ENCODE measurements around the gene MIAT.
A peak's percentile ranks its signal among the peaks of the same experiment; 100 is the strongest.

MIAT gene

GRCh38 chr22:26656891-26657851 is at the start of gene MIAT:
MIAT (plus strand) TSS chr22:26657588.
- peak; percentile 34 for DNase-seq
- Histone ChIP-seq H3K27ac (no peak within 1 kb of the TSS), H3K9me3 (ENCODE audit: severe bottlenecking) (no peaks in the 10 kb centered on the region), H3K4me3 (ENCODE audit: low read depth, low read length) (peak within 1 kb of the TSS; percentile 35), H3K36me3 (no peaks in the 10 kb centered on the region), H3K27me3 (ENCODE audit: insufficient read depth, low read depth, severe bottlenecking) (peaks cover 15% of the 10 kb centered on the region)
- no peak for TF ChIP-seq CTCF (IDR thresholded peaks at IDR 0.05; ENCODE audit: low read depth, low read length)

- DNase-seq = no peak
- no peak for TF ChIP-seq CTCF (IDR thresholded peaks at IDR 0.05; ENCODE audit: low read depth, low read length)
- H3K27me3 ChIP-seq (ENCODE audit: insufficient read depth, low read depth, severe bottlenecking) = no peaks in the 10 kb centered on the region
- no peaks in the 10 kb centered on the region for H3K9me3 ChIP-seq (ENCODE audit: severe bottlenecking)
- H3K27ac ChIP-seq = no peak overlapping the region
- no peaks in the 10 kb centered on the region for H3K36me3 ChIP-seq
- H3K4me3 ChIP-seq (ENCODE audit: low read depth, low read length) = no peak overlapping the region
Observed at GRCh38 chr22:26608129-26608528, 49.3 kb upstream of the MIAT start.

- Histone ChIP-seq H3K27ac (no peak overlapping the region), H3K4me3 (ENCODE audit: low read depth, low read length) (no peak overlapping the region), H3K27me3 (ENCODE audit: insufficient read depth, low read depth, severe bottlenecking) (no peaks in the 10 kb centered on the region), H3K36me3 (no peaks in the 10 kb centered on the region), H3K9me3 (ENCODE audit: severe bottlenecking) (no peaks in the 10 kb centered on the region)
- no peak for DNase-seq
- no peak for TF ChIP-seq CTCF (IDR thresholded peaks at IDR 0.05; ENCODE audit: low read depth, low read length)
Observed at GRCh38 chr22:26609287-26609686, 48.1 kb upstream of the MIAT start.

DNA sequence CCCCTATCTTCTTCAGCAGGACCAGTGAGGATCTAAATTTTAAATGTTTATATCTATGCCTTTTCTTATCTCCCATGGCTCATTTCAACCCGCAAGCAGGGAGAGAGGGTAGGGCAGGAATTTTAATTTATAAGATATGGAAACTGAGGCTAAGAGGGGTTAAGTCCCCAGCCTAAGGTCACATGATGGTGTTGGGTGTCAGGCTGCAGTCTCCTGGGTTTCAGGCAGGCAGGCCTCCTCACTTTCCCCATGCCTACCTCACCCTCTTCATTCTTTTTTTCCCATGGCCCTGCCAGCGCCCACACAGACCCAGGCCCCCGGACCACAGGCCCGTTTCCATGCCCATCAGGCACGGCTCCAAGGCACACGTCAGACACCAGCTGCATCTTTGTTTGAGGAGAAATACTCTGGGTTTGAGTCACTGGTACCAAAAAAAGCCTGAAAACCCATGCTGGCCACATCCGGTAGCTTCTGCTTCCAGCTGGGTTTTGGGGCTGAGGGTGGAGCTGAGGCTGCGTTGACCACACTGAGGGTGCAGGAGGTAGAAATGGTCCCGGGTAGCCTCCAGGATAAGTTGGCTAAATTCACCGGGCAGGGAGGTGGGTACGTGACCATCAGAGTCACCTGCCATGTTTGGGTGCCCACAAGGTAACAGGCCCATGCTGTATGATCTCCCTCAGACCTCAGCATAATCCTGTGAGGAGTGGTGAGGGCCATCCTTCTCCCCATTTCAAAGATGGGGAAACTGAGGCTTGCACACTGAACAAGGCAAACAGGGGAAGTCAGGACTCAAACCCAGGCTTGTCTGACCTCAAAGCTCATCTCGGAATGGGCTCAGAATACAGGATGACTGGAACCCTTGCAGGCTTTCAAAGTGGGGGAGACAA is 47.1 kb upstream of the MIAT start:
- no peak for DNase-seq
- Histone ChIP-seq H3K27ac (no peak overlapping the region), H3K27me3 (ENCODE audit: insufficient read depth, low read depth, severe bottlenecking) (no peaks in the 10 kb centered on the region), H3K9me3 (ENCODE audit: severe bottlenecking) (no peaks in the 10 kb centered on the region), H3K4me3 (ENCODE audit: low read depth, low read length) (no peak overlapping the region), H3K36me3 (no peaks in the 10 kb centered on the region)
- no peak for TF ChIP-seq CTCF (IDR thresholded peaks at IDR 0.05; ENCODE audit: low read depth, low read length)

DNA sequence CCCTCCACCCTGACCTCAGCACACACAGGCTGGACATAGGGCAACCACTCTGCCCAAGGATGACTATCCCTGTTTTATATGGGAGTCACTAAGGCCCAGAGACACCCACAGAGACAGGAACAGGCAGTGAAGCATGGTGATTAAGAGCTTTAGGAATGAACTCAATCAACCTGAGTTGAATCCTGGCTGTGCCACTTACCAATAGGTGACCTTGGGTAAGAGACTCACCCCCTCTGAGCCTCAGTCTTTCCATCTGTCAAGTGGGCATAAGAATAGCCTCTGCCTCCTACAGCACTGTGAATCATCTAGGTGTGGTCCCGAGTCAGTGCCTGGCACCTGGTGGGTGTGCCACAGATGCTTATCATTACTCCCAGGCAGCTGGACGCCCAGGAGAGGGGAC is 46.4 kb upstream of the MIAT start:
- DNase-seq = no peak
- TF ChIP-seq CTCF (IDR thresholded peaks at IDR 0.05; ENCODE audit: low read depth, low read length) = no peak
- no peak overlapping the region for H3K4me3 ChIP-seq (ENCODE audit: low read depth, low read length)

More for the DNA sequence above, 46.4 kb upstream of the MIAT start:
- H3K27ac ChIP-seq = no peak overlapping the region
- no peaks in the 10 kb centered on the region for H3K27me3 ChIP-seq (ENCODE audit: insufficient read depth, low read depth, severe bottlenecking)
- H3K9me3 ChIP-seq (ENCODE audit: severe bottlenecking) = no peaks in the 10 kb centered on the region
- no peaks in the 10 kb centered on the region for H3K36me3 ChIP-seq

Measured in WERI-Rb-1 (cell line).